GM21360 (cell line): ENCODE results near the gene POU6F2.

Experiments used
- ATAC-seq: cut with Tn5 transposase; IDR thresholded peaks from one replicate; pipeline ENCODE4 v1.9.1; 2021; ENCODE audit warnings: mild to moderate bottlenecking, moderate library complexity; ENCODE audit not compliant: unreplicated experiment

The POU6F2 gene

DNA sequence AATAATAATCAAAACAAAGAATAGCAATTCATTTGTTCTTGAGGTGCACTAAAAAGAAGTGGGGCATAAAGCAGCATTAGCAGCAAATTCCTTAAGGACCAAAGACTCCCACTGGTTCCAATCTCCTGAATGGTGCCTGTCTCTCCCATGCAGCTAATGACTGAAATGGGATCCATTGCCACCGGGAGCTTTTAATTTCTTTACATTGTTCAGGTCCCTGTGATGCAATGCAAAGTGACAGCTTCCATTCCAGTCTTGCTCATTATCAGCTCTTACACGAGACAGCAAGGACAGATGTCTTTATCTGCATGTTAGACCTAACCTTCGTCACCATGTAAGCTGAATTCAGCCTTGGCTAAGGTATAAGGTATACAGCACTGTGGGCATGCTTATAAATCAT lies 148.1 kb downstream of the POU6F2 start:
- ATAC-seq: no peak

DNA sequence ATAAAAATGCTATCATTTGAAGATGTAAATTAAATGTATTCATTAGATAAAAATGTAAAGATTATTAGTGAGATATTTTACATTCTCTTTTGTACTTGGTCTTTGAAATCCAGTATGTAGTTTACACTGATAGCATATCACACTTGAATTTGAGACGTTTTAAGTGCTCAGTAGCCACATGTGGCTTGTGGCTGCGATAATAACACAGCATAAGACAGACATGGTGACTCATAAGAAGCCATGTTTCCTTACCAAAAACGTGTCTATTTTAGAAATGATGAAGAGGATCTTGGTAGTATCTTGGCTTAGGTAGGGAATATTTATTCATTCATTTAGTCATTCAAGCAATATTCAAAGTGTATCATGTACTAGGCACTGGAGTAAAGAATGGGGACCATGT lies 149.3 kb downstream of the POU6F2 start:
- ATAC-seq: no peak

DNA sequence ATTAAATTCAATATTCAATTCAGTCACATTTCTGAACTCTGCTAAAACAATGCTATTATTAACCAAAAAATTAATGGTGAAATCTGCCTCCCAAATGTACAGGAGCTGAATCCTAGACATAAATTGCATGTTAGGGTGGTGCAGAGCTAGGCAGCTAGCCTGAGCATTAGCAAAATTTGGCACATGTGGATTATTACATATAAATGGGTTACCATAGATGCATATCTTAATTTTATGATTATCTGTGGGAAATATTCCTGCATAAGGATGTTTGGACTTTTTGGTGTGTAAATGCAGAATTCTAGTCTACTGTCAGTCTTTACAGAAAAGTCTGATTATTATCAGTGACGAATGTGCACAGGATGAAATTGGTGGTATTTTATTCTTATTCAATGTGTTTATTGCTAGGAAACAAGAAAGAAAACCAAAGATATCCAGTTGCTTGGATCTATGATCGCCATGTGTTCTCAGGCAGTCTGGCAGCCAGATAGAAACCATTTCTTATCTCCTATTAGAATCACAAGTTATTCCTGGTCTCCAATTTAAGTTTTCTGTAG lies 150.7 kb downstream of the POU6F2 start:
- ATAC-seq: no peak

DNA sequence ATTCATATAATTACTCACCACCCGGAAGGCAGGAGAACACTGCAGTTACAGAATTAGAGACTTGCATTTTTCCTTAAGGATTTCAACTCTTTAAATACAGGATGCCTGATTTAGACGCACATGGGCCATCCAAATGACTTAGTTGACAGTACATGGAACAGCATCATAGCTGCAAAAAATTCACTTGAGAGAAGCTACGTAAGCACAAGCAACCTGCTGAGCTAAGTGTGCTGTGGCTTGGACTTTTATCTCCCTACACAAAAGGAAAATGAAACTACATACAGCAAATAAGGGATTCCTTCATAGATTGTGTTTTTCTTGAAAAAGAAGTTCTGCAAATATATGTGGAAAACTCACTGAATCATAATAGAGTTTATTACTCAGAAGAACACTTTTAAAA lies 152.6 kb downstream of the POU6F2 start:
- no peak for ATAC-seq

DNA sequence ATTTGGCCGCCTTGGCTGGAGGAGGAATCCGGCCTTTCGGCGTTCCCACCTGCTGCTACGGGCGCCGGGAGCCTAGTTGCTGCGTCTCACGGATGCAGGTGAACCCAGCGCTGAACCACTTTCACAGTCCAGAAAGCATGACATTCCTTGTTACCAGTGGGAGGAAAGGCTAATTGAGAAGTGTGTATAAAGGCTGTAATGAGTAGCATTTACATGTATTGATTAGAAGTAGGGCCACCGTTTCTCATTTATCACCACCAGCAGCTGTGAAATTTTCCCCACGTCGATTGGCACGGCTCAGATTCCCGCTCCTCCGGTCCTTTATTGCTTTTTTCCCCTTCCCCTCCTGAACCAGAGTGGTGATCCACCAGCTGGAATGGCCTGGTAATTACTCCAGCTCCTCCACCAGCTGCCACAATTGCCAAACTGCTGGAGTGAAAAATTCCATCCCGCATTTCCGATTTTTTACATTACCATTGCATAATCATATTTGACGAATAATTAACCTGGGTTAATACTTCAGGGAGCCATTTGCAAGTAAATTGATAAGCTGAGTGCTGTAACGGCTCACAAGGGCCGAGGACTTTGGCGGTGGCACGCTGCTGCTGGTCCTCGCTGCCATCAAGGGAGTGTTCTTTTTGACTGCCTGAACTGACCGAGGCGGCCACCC lies 153.3 kb downstream of the POU6F2 start:
- ATAC-seq: no peak

DNA sequence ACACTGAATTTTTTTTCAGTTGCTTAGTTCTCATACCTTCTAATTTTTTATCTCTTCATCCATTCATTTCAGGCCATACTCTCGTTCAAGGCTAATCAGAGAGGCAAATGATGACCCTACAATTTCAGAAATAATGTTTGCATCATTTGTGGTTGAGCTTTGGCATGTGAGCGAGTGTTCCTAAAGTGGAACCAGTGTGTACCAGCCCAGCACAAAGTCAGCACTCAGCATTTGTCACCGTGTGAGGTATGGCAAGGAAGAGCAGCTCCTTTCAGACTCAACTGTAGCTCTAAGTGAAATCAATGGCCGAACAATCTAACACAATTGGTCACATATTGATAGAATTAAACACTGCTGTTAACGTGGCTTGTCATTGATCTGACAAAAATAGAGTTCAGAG lies 154.6 kb downstream of the POU6F2 start:
- no peak for ATAC-seq

DNA sequence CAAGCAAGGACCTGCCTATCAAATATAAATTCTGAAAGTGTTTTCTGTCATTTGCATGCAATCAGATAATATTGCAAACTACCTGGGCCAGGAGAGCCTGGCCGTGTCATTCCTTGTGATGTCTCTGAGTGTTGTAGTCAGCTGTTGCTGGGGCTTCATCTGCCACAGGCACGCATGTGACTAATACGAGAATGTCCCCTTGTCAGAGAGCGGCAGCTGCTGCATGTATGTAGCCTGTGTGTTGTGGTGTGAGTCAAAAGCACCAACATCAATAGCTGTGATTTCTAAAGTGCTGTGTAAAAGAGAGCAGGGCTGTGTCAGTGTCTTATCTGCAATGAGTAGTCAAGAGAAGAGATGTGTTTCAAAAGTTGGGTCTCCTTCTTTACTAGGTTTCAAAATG lies 155.4 kb downstream of the POU6F2 start:
- ATAC-seq: no peak

DNA sequence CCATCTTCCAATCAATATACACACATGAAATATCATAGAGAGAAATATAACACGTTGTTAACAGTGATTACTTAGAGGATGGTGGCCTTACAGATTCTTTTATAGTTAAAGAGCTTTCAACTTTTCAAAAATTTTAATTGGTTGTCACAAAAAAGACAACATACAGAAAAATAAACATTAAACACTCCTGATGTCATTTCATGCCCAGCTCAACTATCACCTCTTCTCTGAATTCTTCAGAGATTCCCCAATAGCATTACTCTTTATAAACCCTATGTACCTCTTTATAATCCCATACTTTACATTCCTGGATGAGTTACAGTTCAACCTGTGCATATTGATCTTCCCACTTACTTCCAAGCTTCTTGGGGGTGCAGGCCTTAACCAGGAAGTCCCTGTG lies 159.8 kb downstream of the POU6F2 start:
- no peak for ATAC-seq

DNA sequence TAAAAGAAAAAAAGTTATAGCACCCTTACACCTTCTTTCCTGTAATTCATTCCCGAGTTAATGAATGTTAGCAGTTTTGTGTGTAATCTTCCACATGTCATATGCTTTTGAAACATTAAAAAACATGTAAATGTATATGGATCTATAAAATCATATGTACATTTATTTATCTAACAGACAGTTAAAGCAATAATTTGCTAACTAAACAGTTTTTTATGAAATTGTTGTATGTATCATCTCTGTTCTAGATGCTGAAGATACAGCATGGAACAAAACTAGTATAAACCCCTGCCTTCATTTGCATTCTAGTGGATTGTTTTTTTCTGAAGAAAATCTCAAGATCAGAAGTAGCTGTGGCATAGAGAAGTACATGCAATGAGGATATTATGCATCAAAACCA lies 165.0 kb downstream of the POU6F2 start:
- no peak for ATAC-seq

DNA sequence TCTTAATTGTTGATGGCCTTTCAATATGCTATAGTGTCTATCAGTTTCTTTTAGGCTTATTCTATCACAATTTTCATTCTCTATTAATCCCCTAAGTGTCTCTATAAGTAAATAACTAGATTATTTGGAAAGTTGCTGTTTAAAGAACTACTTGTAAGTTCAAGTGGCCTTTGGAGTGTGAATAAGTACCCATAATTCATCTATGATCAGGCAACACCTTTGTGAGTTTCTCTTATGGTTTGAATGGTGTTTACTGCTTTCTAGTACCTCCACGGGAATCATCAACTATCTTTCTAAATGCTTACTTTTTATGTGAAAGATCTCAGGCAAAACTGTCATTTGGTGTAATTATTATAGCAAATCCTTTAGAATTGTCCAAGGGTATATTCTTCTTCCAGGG lies 166.7 kb downstream of the POU6F2 start:
- no peak for ATAC-seq

DNA sequence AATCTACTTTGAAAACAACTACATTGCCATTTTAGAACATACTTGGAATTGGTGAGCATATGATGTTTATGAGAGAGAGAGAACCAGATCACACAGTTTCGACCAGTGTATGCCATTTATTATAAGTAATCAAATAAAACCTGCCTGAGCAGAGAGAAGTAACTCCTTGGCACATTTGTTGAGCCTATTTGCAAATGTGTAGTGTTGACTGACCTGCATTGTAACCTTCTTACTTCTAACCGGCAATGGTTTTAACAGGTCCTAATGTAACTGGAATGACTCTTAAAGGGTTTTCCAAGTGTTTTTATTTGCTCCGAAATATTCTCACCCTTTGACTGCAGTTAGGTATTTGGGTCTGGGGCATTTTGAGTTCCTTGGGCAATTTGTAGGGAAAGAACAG lies 167.6 kb downstream of the POU6F2 start:
- no peak for ATAC-seq

DNA sequence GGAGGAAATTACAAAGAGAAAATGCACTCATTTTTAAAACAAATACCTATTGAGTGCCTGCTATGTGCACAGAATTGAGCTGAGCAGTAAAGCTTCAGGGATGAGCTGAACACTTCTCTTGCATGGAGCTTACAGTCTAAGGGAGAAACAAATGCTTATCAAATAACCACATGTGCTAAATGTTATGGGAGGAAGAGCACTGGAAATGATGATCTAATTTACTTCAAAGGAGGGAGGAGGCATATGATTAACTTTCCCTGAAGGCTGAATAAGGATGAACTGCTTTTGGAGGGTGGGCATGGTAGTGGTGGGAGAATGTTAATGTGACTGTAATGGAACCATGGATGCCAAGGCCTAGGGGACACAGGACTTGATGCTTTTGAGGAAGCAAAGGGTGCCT lies 168.2 kb downstream of the POU6F2 start:
- ATAC-seq: no peak

DNA sequence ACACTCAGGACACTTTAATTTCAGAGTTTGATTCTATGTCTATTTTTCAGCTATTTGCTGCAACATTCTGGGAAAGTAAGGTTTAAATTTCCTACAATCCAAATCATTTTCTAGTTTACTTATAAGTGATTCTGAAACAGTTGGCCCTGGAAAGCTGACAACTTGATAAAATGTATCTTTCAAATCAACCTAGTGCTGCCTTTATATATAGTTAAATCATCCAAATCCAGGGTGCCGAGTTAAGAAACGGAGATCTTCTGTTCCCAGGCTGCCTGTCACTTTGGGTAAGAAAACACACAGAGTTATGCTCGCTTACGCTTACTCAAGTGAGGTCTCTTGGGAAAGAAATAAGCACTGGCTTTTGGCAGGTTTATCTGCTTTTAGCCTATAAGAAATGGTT lies 175.0 kb downstream of the POU6F2 start:
- no peak for ATAC-seq

DNA sequence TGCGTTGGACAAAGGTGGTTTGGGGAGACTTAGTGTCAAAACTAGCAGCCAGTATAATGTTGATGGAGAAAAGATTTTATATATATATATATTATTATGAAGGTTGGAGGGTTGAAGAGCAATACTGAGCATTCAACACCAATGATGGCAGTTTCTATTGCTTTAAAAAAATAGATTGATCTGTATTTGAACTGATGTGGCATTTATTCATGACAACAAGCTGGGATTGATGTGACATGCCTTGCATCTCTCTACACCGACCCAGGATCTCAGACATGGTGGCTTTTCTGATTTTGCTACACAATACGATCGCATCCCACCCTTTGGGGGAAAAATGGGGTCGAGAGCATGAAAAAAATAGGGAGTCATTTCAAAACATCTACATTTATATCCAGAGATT lies 175.4 kb downstream of the POU6F2 start:
- no peak for ATAC-seq

DNA sequence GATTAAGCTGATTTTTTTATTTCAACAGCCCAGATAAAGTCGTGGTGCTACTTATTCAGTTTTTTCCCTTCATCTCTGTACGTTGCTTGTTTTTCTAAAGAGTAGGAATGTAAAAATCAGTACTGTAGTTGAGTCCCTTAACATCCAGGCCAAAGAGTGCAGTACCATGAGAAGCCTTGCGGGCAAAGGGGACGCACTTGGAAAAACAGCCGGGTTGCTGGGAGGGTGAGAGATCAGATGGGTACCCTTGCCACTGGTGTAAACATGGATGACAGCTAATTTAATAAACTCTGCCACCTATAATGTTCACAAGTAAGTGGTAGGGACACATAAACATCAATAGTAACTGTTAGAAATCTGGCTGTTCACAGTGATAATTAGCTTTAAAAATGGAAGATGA lies 175.9 kb downstream of the POU6F2 start:
- no peak for ATAC-seq

DNA sequence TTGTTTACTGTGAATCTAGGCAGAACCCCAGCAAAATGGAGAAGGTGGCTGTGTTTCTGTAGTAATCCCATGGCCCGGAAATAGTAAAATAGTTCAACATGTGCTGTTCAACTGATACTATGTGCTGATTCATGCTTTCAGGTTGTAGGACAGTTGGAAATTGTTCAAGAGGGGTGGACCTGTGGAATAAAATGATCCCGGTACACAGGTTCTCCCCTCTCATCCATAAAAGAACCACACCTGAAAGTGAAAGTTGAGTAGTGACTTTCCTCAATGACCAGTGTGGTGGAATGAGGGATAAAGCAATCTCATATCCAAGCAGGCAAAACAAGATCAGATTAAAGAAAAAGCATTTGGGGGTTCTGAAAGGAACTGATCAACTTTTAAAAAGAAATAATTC lies 177.1 kb downstream of the POU6F2 start:
- no peak for ATAC-seq

DNA sequence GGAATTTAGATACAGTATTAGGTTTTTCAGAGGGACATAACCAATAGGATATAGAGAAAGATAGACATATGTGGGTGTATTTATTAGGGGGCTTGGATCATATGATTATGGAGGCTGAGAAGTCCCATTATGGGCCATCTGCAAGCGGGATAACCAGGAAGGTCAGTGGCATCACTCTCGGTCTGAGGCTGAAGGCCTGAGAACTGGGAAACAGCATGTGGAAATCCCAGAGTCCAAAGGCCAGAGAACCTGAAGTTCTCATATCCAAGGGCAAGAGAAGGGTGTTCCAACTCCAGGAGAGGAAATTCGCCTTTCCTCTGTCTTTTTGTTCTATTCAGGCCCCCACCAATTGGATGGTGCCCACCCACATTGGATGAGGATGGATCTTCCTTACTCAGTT lies 180.7 kb downstream of the POU6F2 start:
- ATAC-seq: no peak

DNA sequence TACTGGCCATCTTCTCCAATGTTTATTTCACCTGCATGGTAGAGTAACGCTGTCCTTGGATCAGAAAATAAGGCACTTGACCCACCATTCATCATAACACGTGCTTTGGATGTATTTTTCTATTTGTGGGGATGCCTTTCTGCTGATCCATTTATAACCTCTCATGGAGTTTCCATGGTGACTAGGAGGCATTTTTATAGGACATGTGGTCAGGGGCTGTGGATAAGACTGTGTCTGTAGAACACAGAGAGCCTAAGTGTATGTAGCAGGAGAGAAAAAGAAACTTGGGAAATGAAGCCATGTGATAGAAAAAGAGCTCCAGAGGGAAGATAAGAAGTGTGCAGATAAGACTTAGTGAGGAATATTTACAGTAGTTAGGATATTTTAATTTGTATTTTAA lies 184.2 kb downstream of the POU6F2 start:
- ATAC-seq: no peak

DNA sequence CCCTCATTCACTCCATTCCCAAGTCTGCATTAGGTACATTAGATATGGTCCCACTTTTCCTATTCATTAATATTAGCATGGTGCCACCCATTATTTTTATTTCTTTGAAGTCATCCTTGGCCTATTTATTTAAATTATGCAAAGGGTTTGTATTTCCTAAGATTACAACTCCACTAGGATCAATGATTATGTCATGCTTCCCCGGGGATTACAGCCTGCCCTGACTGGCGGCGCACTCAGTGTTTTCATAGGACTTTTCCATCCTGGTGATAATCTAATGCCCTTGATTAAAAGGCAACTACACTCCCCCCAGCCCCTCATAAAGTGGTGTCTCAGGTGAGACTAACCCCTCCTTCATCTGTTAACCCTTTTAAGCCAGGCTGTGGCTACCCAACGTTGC lies 187.2 kb downstream of the POU6F2 start:
- ATAC-seq: no peak

DNA sequence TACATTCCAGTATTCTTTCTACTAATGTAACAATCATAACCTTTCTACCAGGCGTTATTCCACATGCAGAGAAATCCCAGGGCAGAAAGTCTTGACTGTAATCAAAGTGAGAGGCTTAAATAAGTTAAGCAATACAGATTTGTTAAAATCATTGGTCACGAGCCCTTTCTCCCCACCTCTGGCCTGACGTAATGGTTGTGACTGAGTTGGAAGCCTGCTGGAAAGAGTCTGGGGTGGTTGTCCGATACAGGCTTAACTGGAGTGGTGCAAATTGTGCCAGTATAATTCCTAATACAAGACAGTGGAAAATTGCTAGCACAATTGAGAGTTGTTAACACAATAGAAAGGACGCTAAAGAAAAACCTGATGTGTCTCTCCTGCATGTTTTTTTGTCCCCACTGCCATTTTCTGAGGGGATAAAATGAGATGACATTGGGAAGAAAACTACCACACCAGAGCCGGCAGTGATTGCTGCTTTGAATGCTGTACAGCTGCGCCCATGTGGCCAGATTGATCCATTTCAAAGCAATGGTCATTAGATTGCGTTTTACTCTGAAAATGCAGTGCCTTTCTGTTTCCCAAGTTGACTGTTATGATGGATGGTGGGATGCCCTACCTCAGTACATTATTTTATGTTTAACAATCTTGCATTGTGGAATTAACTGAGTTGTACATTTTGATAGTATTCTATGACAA lies 190.8 kb downstream of the POU6F2 start:
- ATAC-seq: no peak

DNA sequence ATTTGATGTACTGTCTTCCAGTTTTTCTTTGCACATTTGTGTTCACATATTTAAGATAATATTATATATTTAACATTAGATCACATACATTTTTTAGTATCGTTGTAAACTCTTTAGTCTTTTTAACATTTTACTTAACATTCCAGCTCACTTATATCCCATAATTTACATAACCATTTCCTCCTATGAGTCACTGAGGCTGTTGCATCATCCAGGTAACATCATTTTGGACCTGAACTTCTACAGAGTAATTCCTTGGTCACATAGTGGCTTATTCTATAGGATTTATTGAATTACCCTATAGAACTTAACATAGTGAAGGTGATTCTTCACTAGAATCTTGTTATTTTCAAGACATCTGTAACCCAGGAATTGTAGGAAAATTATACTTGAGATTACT lies 194.4 kb downstream of the POU6F2 start:
- no peak for ATAC-seq

DNA sequence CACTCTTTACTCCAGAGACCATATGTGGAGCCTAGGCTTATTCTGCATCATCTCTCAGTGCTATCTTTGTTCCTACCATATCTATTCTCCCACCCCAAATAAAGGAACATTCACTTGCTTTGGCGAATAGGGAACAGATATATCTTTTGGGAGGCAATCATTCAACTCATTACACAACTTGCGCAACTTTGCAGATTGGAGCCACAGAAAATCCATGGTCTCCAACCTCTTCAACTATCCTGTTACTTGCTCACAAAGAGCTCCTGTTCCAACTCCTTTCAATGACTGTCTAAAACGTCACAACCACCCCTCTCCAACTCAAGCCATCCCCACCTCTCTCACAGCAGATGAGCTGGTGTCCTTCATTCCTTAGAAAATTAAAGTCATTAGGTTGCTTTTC lies 203.7 kb downstream of the POU6F2 start:
- no peak for ATAC-seq

DNA sequence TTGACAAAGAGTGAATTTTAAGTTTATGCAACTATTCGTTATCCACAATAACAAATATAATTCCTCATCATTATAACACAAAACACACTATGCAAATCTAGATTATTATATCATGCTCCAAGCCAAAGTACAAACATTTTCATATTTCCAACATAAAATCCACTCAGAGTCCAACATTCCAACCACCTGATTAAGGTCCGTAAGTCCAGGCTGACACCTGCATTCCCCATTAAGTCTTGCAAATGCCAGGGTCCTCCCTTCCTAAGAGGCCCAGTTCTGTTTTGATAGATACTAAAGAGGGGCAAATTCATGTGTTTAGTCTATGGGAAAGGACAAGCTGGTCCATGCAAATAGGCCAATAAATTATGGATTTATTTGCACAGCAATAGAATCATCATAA lies 206.1 kb downstream of the POU6F2 start:
- no peak for ATAC-seq
